Measurements from ENCODE around the gene OTUB2.

Gene OTUB2

GRCh38 chr14:93996130-93996695 lies 29.9 kb upstream of the OTUB2 start:
- no peaks in the 10 kb centered on the region for H3K79me1 ChIP-seq (ENCODE audit: low read depth, low read length)
- no peak overlapping the region for H3K14ac ChIP-seq (ENCODE audit: low read length)
- no peaks in the 10 kb centered on the region for H3K9me3 ChIP-seq (replicated peaks in 1 of 2; ENCODE audit: control insufficient read depth in 2 of 2, insufficient read depth in 1 of 2, low read depth in 1 of 2, low read length in 2 of 2)
- no peak overlapping the region for H2BK5ac ChIP-seq (ENCODE audit: low read length)
- DNase-seq (ENCODE audit: low spot score), result no peak
- peak overlapping the region; percentile 9 for H3K9ac ChIP-seq (ENCODE audit: low read depth, low read length, poor library complexity)
- H2BK12ac ChIP-seq (ENCODE audit: low read length), result no peak overlapping the region
- H3K36me3 ChIP-seq (replicated peaks in 1 of 2; ENCODE audit: control insufficient read depth in 2 of 2, insufficient read depth in 2 of 2, low read length in 2 of 2), result no peaks in the 10 kb centered on the region
- H3K4me2 ChIP-seq (ENCODE audit: insufficient read depth, low read length, poor library complexity, severe bottlenecking), result no peak overlapping the region
- H3K4me1 ChIP-seq (ENCODE audit: control insufficient read depth in 2 of 2, insufficient read depth in 1 of 2, low read depth in 1 of 2, low read length in 2 of 2), result peaks cover 0 to 11% of the 10 kb centered on the region in 2 donors
- peak overlapping the region; percentile 60 for H2AK5ac ChIP-seq (ENCODE audit: low read depth, low read length)
- no peak overlapping the region for H3K27ac ChIP-seq (replicated peaks; ENCODE audit: low read length)
- no peak overlapping the region for H4K91ac ChIP-seq (ENCODE audit: low read depth, low read length, poor library complexity)
- no peak overlapping the region for H2AFZ ChIP-seq (ENCODE audit: low read length)
- WGBS, 2 donors (ENCODE audit: extremely low coverage in 2 of 2, insufficient read length in 2 of 2, insufficient replicate concordance in 1 of 2), result no CpG with 5 or more reads among the region's 8 CpGs
- H3K23ac ChIP-seq (ENCODE audit: low read depth, low read length, poor library complexity), result peak overlapping the region; percentile 19
- no peak overlapping the region for H3K4me3 ChIP-seq (ENCODE audit: low read length in 2 of 2)
- H2BK15ac ChIP-seq (ENCODE audit: low read length), result peak overlapping the region; percentile 54
- no peak overlapping the region for H3K4ac ChIP-seq (ENCODE audit: low read length)
- no peak overlapping the region for H4K8ac ChIP-seq (ENCODE audit: low read depth, low read length)
- H3K18ac ChIP-seq (ENCODE audit: low read length), result peak overlapping the region; percentile 29
- H3K27me3 ChIP-seq (ENCODE audit: control insufficient read depth in 3 of 3, insufficient read depth in 3 of 3, low read depth in 1 of 3, low read length in 3 of 3), result peaks cover 0 to 54% (median 2%) of the 10 kb centered on the region in 3 experiments
- peak overlapping the region; percentile 11 for H2BK120ac ChIP-seq (ENCODE audit: low read depth, low read length)

DNA sequence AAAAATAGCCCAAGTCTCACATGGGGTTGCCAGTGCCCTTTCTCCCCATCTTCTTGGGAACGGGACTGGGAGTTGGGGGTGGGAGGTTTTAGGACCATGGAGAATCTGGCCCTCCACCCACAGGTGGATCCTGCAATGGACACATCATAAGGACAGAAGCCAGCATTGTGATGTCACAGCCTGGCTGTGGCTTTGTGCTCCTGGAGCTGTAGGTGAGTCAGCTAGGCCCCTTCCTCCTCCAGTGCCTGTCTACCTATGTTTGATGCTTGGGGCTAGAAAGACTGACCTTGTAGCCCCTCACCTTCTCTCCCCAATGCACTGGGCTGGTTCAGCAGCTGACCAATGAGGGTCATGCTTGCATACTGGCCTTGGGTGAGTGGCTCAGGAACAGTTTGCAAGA lies 29.1 kb upstream of the OTUB2 start, which contains the start of gene CCDC197:
CCDC197 (plus strand) TSS at position 220 of the 400 bp plus-strand sequence. CDS start 831 bp downstream, outside the sequence.
- Histone ChIP-seq H3K9ac (ENCODE audit: low read depth, low read length, poor library complexity) (peak within 1 kb of the TSS; percentile 9), H4K91ac (ENCODE audit: low read depth, low read length, poor library complexity) (no peak within 1 kb of the TSS), H2BK5ac (ENCODE audit: low read length) (no peak within 1 kb of the TSS), H3K4me2 (ENCODE audit: insufficient read depth, low read length, poor library complexity, severe bottlenecking) (no peak within 1 kb of the TSS), H3K4me1 (ENCODE audit: control insufficient read depth in 2 of 2, insufficient read depth in 1 of 2, low read depth in 1 of 2, low read length in 2 of 2) (peaks cover 0 to 11% of the 10 kb centered on the region in 2 donors), H3K4ac (ENCODE audit: low read length) (no peak within 1 kb of the TSS), H3K14ac (ENCODE audit: low read length) (no peak within 1 kb of the TSS), H2BK120ac (ENCODE audit: low read depth, low read length) (peak within 1 kb of the TSS; percentile 11), H2BK15ac (ENCODE audit: low read length) (peak within 1 kb of the TSS; percentile 59), H3K23ac (ENCODE audit: low read depth, low read length, poor library complexity) (no peak within 1 kb of the TSS), H2AK5ac (ENCODE audit: low read depth, low read length) (peak within 1 kb of the TSS; percentile 77), H2BK12ac (ENCODE audit: low read length) (no peak within 1 kb of the TSS), H3K36me3 (replicated peaks in 1 of 2; ENCODE audit: control insufficient read depth in 2 of 2, insufficient read depth in 2 of 2, low read length in 2 of 2) (no peaks in the 10 kb centered on the region), H3K27ac (replicated peaks; ENCODE audit: low read length) (no peak within 1 kb of the TSS), H3K9me3 (replicated peaks in 1 of 2; ENCODE audit: control insufficient read depth in 2 of 2, insufficient read depth in 1 of 2, low read depth in 1 of 2, low read length in 2 of 2) (no peaks in the 10 kb centered on the region), H3K4me3 (ENCODE audit: low read length in 2 of 2) (no peak within 1 kb of the TSS), H3K79me1 (ENCODE audit: low read depth, low read length) (no peaks in the 10 kb centered on the region), H2AFZ (ENCODE audit: low read length) (no peak within 1 kb of the TSS), H3K18ac (ENCODE audit: low read length) (peak within 1 kb of the TSS; percentile 63), H3K27me3 (ENCODE audit: control insufficient read depth in 3 of 3, insufficient read depth in 3 of 3, low read depth in 1 of 3, low read length in 3 of 3) (peaks cover 0 to 53% (median 2%) of the 10 kb centered on the region in 3 experiments), H4K8ac (ENCODE audit: low read depth, low read length) (no peak within 1 kb of the TSS)
- no CpG with 5 or more reads among the region's 1 CpG for WGBS, 2 donors (ENCODE audit: extremely low coverage in 2 of 2, insufficient read length in 2 of 2, insufficient replicate concordance in 1 of 2)
- DNase-seq (ENCODE audit: low spot score), result no peak

GRCh38 chr14:93997916-93998870 lies 27.9 kb upstream of the OTUB2 start:
- H3K4me2 ChIP-seq (ENCODE audit: insufficient read depth, low read length, poor library complexity, severe bottlenecking), result no peak overlapping the region
- H2AFZ ChIP-seq (ENCODE audit: low read length), result no peak overlapping the region
- H4K8ac ChIP-seq (ENCODE audit: low read depth, low read length), result no peak overlapping the region
- peaks cover 0 to 9% of the 10 kb centered on the region in 2 donors for H3K4me1 ChIP-seq (ENCODE audit: control insufficient read depth in 2 of 2, insufficient read depth in 1 of 2, low read depth in 1 of 2, low read length in 2 of 2)
- no peak overlapping the region for H3K9ac ChIP-seq (ENCODE audit: low read depth, low read length, poor library complexity)
- no peak overlapping the region for H2BK12ac ChIP-seq (ENCODE audit: low read length)
- no peaks in the 10 kb centered on the region for H3K79me1 ChIP-seq (ENCODE audit: low read depth, low read length)
- H3K4ac ChIP-seq (ENCODE audit: low read length), result no peak overlapping the region
- no peak overlapping the region for H3K27ac ChIP-seq (replicated peaks; ENCODE audit: low read length)
- no peaks in the 10 kb centered on the region for H3K36me3 ChIP-seq (replicated peaks in 1 of 2; ENCODE audit: control insufficient read depth in 2 of 2, insufficient read depth in 2 of 2, low read length in 2 of 2)
- no peak overlapping the region for H2BK5ac ChIP-seq (ENCODE audit: low read length)
- no CpG with 5 or more reads among the region's 17 CpGs for WGBS, 2 donors (ENCODE audit: extremely low coverage in 2 of 2, insufficient read length in 2 of 2, insufficient replicate concordance in 1 of 2)
- no peak for DNase-seq (ENCODE audit: low spot score)
- H3K4me3 ChIP-seq (ENCODE audit: low read length in 2 of 2), result no peak overlapping the region
- peak overlapping the region; percentile 34 for H3K23ac ChIP-seq (ENCODE audit: low read depth, low read length, poor library complexity)
- no peak overlapping the region for H3K14ac ChIP-seq (ENCODE audit: low read length)
- H4K91ac ChIP-seq (ENCODE audit: low read depth, low read length, poor library complexity), result no peak overlapping the region
- H3K9me3 ChIP-seq (replicated peaks in 1 of 2; ENCODE audit: control insufficient read depth in 2 of 2, insufficient read depth in 1 of 2, low read depth in 1 of 2, low read length in 2 of 2), result no peaks in the 10 kb centered on the region
- peaks cover 0 to 49% (median 2%) of the 10 kb centered on the region in 3 experiments for H3K27me3 ChIP-seq (ENCODE audit: control insufficient read depth in 3 of 3, insufficient read depth in 3 of 3, low read depth in 1 of 3, low read length in 3 of 3)
- peak overlapping the region; percentile 77 for H2AK5ac ChIP-seq (ENCODE audit: low read depth, low read length)
- peak overlapping the region; percentile 59 for H2BK15ac ChIP-seq (ENCODE audit: low read length)
- H2BK120ac ChIP-seq (ENCODE audit: low read depth, low read length), result no peak overlapping the region
- peak overlapping the region; percentile 63 for H3K18ac ChIP-seq (ENCODE audit: low read length)

GRCh38 chr14:93998871-93999403 lies 27.2 kb upstream of the OTUB2 start:
- H3K4ac ChIP-seq (ENCODE audit: low read length), result no peak overlapping the region
- no peaks in the 10 kb centered on the region for H3K9me3 ChIP-seq (replicated peaks in 1 of 2; ENCODE audit: control insufficient read depth in 2 of 2, insufficient read depth in 1 of 2, low read depth in 1 of 2, low read length in 2 of 2)
- peaks cover 0 to 5% of the 10 kb centered on the region in 2 donors for H3K4me1 ChIP-seq (ENCODE audit: control insufficient read depth in 2 of 2, insufficient read depth in 1 of 2, low read depth in 1 of 2, low read length in 2 of 2)
- no peaks in the 10 kb centered on the region for H3K36me3 ChIP-seq (replicated peaks in 1 of 2; ENCODE audit: control insufficient read depth in 2 of 2, insufficient read depth in 2 of 2, low read length in 2 of 2)
- no peaks in the 10 kb centered on the region for H3K79me1 ChIP-seq (ENCODE audit: low read depth, low read length)
- H3K4me2 ChIP-seq (ENCODE audit: insufficient read depth, low read length, poor library complexity, severe bottlenecking), result no peak overlapping the region
- H4K91ac ChIP-seq (ENCODE audit: low read depth, low read length, poor library complexity), result no peak overlapping the region
- peak overlapping the region; percentile 45 for H2BK15ac ChIP-seq (ENCODE audit: low read length)
- H2BK120ac ChIP-seq (ENCODE audit: low read depth, low read length), result no peak overlapping the region
- no peak for DNase-seq (ENCODE audit: low spot score)
- no peak overlapping the region for H3K23ac ChIP-seq (ENCODE audit: low read depth, low read length, poor library complexity)
- H2AK5ac ChIP-seq (ENCODE audit: low read depth, low read length), result no peak overlapping the region
- no peak overlapping the region for H3K14ac ChIP-seq (ENCODE audit: low read length)
- peaks cover 0 to 47% (median 2%) of the 10 kb centered on the region in 3 experiments for H3K27me3 ChIP-seq (ENCODE audit: control insufficient read depth in 3 of 3, insufficient read depth in 3 of 3, low read depth in 1 of 3, low read length in 3 of 3)
- peak overlapping the region; percentile 74 for H3K18ac ChIP-seq (ENCODE audit: low read length)
- no CpG with 5 or more reads among the region's 7 CpGs for WGBS, 2 donors (ENCODE audit: extremely low coverage in 2 of 2, insufficient read length in 2 of 2, insufficient replicate concordance in 1 of 2)
- H3K9ac ChIP-seq (ENCODE audit: low read depth, low read length, poor library complexity), result no peak overlapping the region
- no peak overlapping the region for H2AFZ ChIP-seq (ENCODE audit: low read length)
- H2BK5ac ChIP-seq (ENCODE audit: low read length), result no peak overlapping the region
- no peak overlapping the region for H3K4me3 ChIP-seq (ENCODE audit: low read length in 2 of 2)
- H2BK12ac ChIP-seq (ENCODE audit: low read length), result no peak overlapping the region
- H4K8ac ChIP-seq (ENCODE audit: low read depth, low read length), result no peak overlapping the region
- no peak overlapping the region for H3K27ac ChIP-seq (replicated peaks; ENCODE audit: low read length)

Measured in neuronal stem cell (in vitro differentiated cells).